ENCODE data around the gene PRICKLE4.

PRICKLE4 gene

DNA sequence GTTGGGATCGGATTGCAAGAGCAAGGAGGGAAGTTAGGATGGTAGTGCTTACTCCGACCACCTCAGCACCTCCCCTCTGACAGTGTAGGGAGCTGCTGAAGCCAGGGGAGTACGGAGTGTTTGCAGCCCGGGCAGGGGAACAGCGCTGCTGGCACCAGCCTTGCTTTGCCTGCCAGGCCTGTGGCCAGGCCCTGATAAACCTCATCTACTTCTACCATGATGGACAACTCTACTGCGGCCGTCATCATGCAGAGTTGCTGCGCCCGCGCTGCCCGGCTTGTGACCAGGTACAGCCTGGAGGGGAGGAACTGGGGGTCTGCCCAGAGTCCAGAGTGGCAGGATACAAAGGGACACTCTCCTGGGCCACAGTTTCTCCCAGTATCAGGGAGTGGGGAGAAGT lies 4.7 kb downstream of the PRICKLE4 start:
- Histone ChIP-seq H3K79me2 (ENCODE audit: insufficient read depth, low read length) (peaks cover 39% of the 10 kb centered on the region), H3K27me3 (ENCODE audit: insufficient read depth, low read length, poor library complexity) (peaks cover 4% of the 10 kb centered on the region), H3K4me1 (ENCODE audit: insufficient read depth, low read length) (peaks cover 41% of the 10 kb centered on the region), H3K4me3 (ENCODE audit: low read depth in 1 of 2, low read length in 2 of 2) (no peak overlapping the region; a peak in 1 of 4 replicates), H3K9me3 (ENCODE audit: insufficient read depth, low read length, severe bottlenecking) (no peaks in the 10 kb centered on the region), H3K36me3 (ENCODE audit: insufficient read depth, low read length) (peaks cover 15% of the 10 kb centered on the region), H3K27ac (ENCODE audit: low read length) (no peak overlapping the region), H4K20me1 (ENCODE audit: insufficient read depth, low read length) (peaks cover 8% of the 10 kb centered on the region; the same call in 1 of the 2 replicates), H3K9ac (ENCODE audit: low read depth, low read length) (peak overlapping the region; percentile 79; the same call in 1 of the 2 replicates), H3K4me2 (ENCODE audit: insufficient read depth, low read length) (peak overlapping the region; percentile 90), H2AFZ (ENCODE audit: low read depth, low read length) (no peak overlapping the region)
- DNase-seq (no peak), ATAC-seq (ENCODE audit: insufficient read depth, low read depth) (no peak)
- TF ChIP-seq EZH2 (IDR thresholded peaks at IDR 0.05; ENCODE audit: borderline replicate concordance, low read depth, low read length, severe bottlenecking) (no peak), CTCF (IDR thresholded peaks at IDR 0.05; ENCODE audit: borderline replicate concordance, extremely low read depth, low read length, poor library complexity, severe bottlenecking) (no peak)

- Histone ChIP-seq H3K27me3 (ENCODE audit: insufficient read depth, low read length, poor library complexity) (peaks cover 2% of the 10 kb centered on the region), H3K9me3 (ENCODE audit: insufficient read depth, low read length, severe bottlenecking) (no peaks in the 10 kb centered on the region), H3K4me3 (ENCODE audit: low read depth in 1 of 2, low read length in 2 of 2) (peak overlapping the region; percentile 85 to 99; a peak in 3 of 4 replicates), H3K27ac (ENCODE audit: low read length) (peak overlapping the region; percentile 50), H2AFZ (ENCODE audit: low read depth, low read length) (peak overlapping the region; percentile 67), H4K20me1 (ENCODE audit: insufficient read depth, low read length) (peaks cover 8% of the 10 kb centered on the region; the same call in 1 of the 2 replicates), H3K36me3 (ENCODE audit: insufficient read depth, low read length) (peaks cover 21% of the 10 kb centered on the region), H3K9ac (ENCODE audit: low read depth, low read length) (peak overlapping the region; percentile 79), H3K79me2 (ENCODE audit: insufficient read depth, low read length) (peaks cover 42% of the 10 kb centered on the region), H3K4me1 (ENCODE audit: insufficient read depth, low read length) (peaks cover 40% of the 10 kb centered on the region), H3K4me2 (ENCODE audit: insufficient read depth, low read length) (peak overlapping the region; percentile 90)
- DNase-seq (no peak), ATAC-seq (ENCODE audit: insufficient read depth, low read depth) (no peak; the same call in 1 of the 3 replicates)
- TF ChIP-seq CTCF (IDR thresholded peaks at IDR 0.05; ENCODE audit: borderline replicate concordance, extremely low read depth, low read length, poor library complexity, severe bottlenecking) (no peak), EZH2 (IDR thresholded peaks at IDR 0.05; ENCODE audit: borderline replicate concordance, low read depth, low read length, severe bottlenecking) (no peak)
Measured at GRCh38 chr6:41785689-41786450, 5.3 kb downstream of the PRICKLE4 start.

DNA sequence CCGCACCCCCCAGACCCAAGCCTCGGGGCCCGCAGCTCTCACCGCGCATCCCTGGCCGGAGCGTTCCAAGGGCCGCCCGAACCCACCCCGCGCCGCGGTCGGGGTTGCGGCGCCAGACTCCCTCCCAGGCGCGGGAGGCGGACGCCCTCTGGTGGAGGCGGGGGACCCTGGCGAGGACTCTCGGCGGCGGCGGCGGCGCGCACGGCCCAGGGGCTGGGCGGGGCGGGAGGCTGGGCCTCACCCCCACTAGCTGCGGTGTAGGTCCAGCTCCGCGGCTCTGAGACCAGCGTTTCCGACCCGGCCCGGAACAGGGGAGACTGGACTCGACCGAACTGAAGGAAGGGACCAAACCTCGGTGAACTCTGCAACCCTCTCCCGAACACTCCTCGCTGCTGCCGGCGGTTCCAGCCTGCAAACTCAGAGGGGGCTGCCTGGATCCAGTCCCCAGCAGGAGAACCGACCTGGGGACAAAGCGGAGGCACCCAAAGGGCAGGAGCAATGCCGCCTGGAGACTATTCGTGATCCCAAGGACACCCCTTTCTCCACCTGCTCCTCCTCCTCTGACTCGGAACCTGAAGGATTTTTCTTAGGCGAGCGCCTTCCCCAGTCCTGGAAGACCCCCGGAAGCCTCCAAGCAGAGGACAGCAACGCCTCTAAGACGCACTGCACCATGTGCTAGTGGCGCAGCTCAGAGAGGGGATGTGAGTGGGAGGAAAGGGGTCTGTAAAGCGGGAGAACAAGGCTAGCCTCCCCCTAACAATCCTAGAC lies 6.1 kb downstream of the PRICKLE4 start:
- H3K9ac ChIP-seq (ENCODE audit: low read depth, low read length): peak overlapping the region; percentile 79
- peak overlapping the region; percentile 67 for H2AFZ ChIP-seq (ENCODE audit: low read depth, low read length)
- H3K27me3 ChIP-seq (ENCODE audit: insufficient read depth, low read length, poor library complexity): no peaks in the 10 kb centered on the region
- peak overlapping the region; percentile 90 for H3K4me2 ChIP-seq (ENCODE audit: insufficient read depth, low read length)
- no peaks in the 10 kb centered on the region for H3K9me3 ChIP-seq (ENCODE audit: insufficient read depth, low read length, severe bottlenecking)
- peak overlapping the region; percentile 90 for H3K27ac ChIP-seq (ENCODE audit: low read length)
- TF ChIP-seq CTCF (IDR thresholded peaks at IDR 0.05; ENCODE audit: borderline replicate concordance, extremely low read depth, low read length, poor library complexity, severe bottlenecking): peak; percentile 85
- no peak for TF ChIP-seq EZH2 (IDR thresholded peaks at IDR 0.05; ENCODE audit: borderline replicate concordance, low read depth, low read length, severe bottlenecking)
- peaks cover 28% of the 10 kb centered on the region for H3K36me3 ChIP-seq (ENCODE audit: insufficient read depth, low read length)
- peak; percentile 80 for ATAC-seq (ENCODE audit: insufficient read depth, low read depth)
- DNase-seq: peak; percentile 88
- H3K4me1 ChIP-seq (ENCODE audit: insufficient read depth, low read length): peaks cover 32% of the 10 kb centered on the region
- peak overlapping the region; percentile 85 to 99 for H3K4me3 ChIP-seq (ENCODE audit: low read depth in 1 of 2, low read length in 2 of 2)
- H3K79me2 ChIP-seq (ENCODE audit: insufficient read depth, low read length): peaks cover 42% of the 10 kb centered on the region
- peaks cover 8% of the 10 kb centered on the region; the same call in 1 of the 2 replicates for H4K20me1 ChIP-seq (ENCODE audit: insufficient read depth, low read length)

All from DND-41 (cell line).